Endothelial cell of umbilical vein (primary cell): Measurements from ENCODE around the gene PPY. TPM values are rescaled to one million over a fixed set of nuclear protein-coding genes. Genes with fewer than 3 reads are reported as not detected.

Experiments
- BruUV-seq: library from RNA; stranded (reverse); fragments of 400-500 nt; replicated peaks from 2 replicates; lab custom pipeline; 2021; lab: Mats Ljungman, UMichigan
- CTCF ChIA-PET: fragments of 300-600, 350-600 bp; sonication (Branson Sonifier 250); formaldehyde crosslinking; loops from one replicate; lab custom pipeline; 2021; ENCODE audit warnings: antibody characterized with exemption, inconsistent platforms; lab: Charles Lee
- POLR2A ChIA-PET: fragments of 300-600, 350-600 bp; sonication (Branson Sonifier 250); formaldehyde crosslinking; loops from one replicate; lab custom pipeline; 2021; ENCODE audit warnings: antibody characterized with exemption, inconsistent platforms; lab: Charles Lee
- DNase-seq: peaks from one replicate; pipeline ENCODE4 v3.0.0-alpha.2; 2011; ENCODE audit warnings: low read depth, low spot score
- FAIRE-seq: peaks from 2 replicates; lab custom pipeline; 2011; peaks lifted over from hg19 to GRCh38; lab: Jason Lieb, UNC
- H2AFZ ChIP-seq: 2 replicates; pipeline ENCODE4 v1.6.0; 2012; ENCODE audit warnings: low read depth, low read length, control low read depth, inconsistent platforms
- H3K27ac ChIP-seq: 2 replicates; pipeline ENCODE4 v1.5.1; 2011; ENCODE audit warnings: low read depth, mild to moderate bottlenecking, control low read depth, low read length, moderate library complexity; ENCODE audit not compliant: insufficient read depth
- H3K27me3 ChIP-seq, 2 experiments: 2 replicates each; pipeline versions ENCODE4 v1.6.0 to v1.6.1; 2011; ENCODE audit warnings: low read length in 2 of 2, mixed read lengths in 1 of 2; ENCODE audit not compliant: control insufficient read depth in 2 of 2, insufficient read depth in 2 of 2
- H3K36me3 ChIP-seq, 2 experiments: 2 replicates in 1 of 2; 3 replicates in 1 of 2; pipeline ENCODE4 v1.5.1; 2011; ENCODE audit warnings: low read length in 2 of 2, mild to moderate bottlenecking in 1 of 2, moderate library complexity in 1 of 2; ENCODE audit not compliant: control insufficient read depth in 2 of 2, insufficient read depth in 2 of 2; ENCODE audit errors: extremely low read depth in 1 of 2
- H3K4me1 ChIP-seq: 3 replicates; pipeline ENCODE4 v1.5.1; 2011; ENCODE audit warnings: mild to moderate bottlenecking, low read length; ENCODE audit not compliant: control insufficient read depth, insufficient read depth; ENCODE audit errors: extremely low read depth
- H3K4me2 ChIP-seq: 2 replicates; pipeline ENCODE4 v1.6.1; 2011; ENCODE audit warnings: low read length, control low read depth, mixed read lengths; ENCODE audit not compliant: insufficient read depth
- H3K4me3 ChIP-seq, 3 experiments: fragments of 200-600 bp in 1 of 3; sonication (generic), shearing (Covaris generic) in 1 of 3; replicated peaks in 1 of 3; 2 replicates each; pipeline ENCODE4 v1.5.1; 2011 to 2016; ENCODE audit warnings: control low read depth in 3 of 3, low read length in 3 of 3, mild to moderate bottlenecking in 2 of 3, inconsistent platforms in 1 of 3, low read depth in 1 of 3, moderate library complexity in 1 of 3; ENCODE audit not compliant: insufficient read depth in 1 of 3
- H3K79me2 ChIP-seq: 2 replicates; pipeline ENCODE4 v1.6.0; 2012; ENCODE audit warnings: low read length, inconsistent platforms; ENCODE audit not compliant: control insufficient read depth, insufficient read depth
- H3K9ac ChIP-seq: replicated peaks from 2 replicates; pipeline ENCODE3; 2011; ENCODE audit warnings: low read length, control low read depth; ENCODE audit not compliant: insufficient read depth; ENCODE audit errors: extremely low read depth
- H3K9me1 ChIP-seq: replicated peaks from 3 replicates; pipeline ENCODE4 v1.6.0; 2011; ENCODE audit warnings: mild to moderate bottlenecking, low read length; ENCODE audit not compliant: control insufficient read depth, insufficient read depth; ENCODE audit errors: extremely low read depth
- H3K9me3 ChIP-seq: replicated peaks from 2 replicates; pipeline ENCODE4 v1.5.1; 2012; ENCODE audit warnings: low read length, inconsistent platforms; ENCODE audit not compliant: control insufficient read depth, insufficient read depth
- H4K20me1 ChIP-seq: replicated peaks from 2 replicates; pipeline ENCODE3; 2011; ENCODE audit warnings: mild to moderate bottlenecking, low read length; ENCODE audit not compliant: control insufficient read depth, insufficient read depth; ENCODE audit errors: extremely low read depth
- CTCF ChIP-seq, 2 donors: IDR thresholded peaks; 1 replicate in 1 of 2; 2 replicates in 1 of 2; pipeline ENCODE4 v1.5.1; 2011; ENCODE audit warnings: low read length in 2 of 2, mild to moderate bottlenecking in 2 of 2, moderate library complexity in 2 of 2, control low read depth in 1 of 2, inconsistent platforms in 1 of 2, low read depth in 1 of 2; ENCODE audit not compliant: insufficient read depth in 1 of 2; ENCODE audit errors: extremely low read depth in 1 of 2
- EZH2 ChIP-seq: IDR thresholded peaks from 2 replicates; pipeline ENCODE4 v1.6.1; 2012; ENCODE audit warnings: borderline replicate concordance, low read depth, mild to moderate bottlenecking, moderate library complexity, low read length, inconsistent platforms; ENCODE audit not compliant: severe bottlenecking
- FOS ChIP-seq: IDR thresholded peaks from 2 replicates; pipeline ENCODE4 v1.6.1; 2011; ENCODE audit warnings: mild to moderate bottlenecking, low read length, moderate library complexity, borderline replicate concordance; ENCODE audit not compliant: insufficient read depth
- GATA2 ChIP-seq: IDR thresholded peaks from 2 replicates; pipeline ENCODE4 v1.7.0; 2011; ENCODE audit warnings: low read depth, mild to moderate bottlenecking, moderate library complexity, mixed read lengths, low read length; ENCODE audit not compliant: insufficient read length, insufficient read depth
- JUN ChIP-seq: IDR thresholded peaks from 2 replicates; pipeline ENCODE4 v1.6.1; 2011; ENCODE audit warnings: borderline replicate concordance, low read depth; ENCODE audit not compliant: insufficient read length, insufficient read depth
- MAX ChIP-seq: IDR thresholded peaks from 2 replicates; pipeline ENCODE4 v1.6.1; 2011; ENCODE audit not compliant: insufficient read depth, insufficient read length
- MYC ChIP-seq: IDR thresholded peaks from one replicate; pipeline ENCODE4 v1.6.1; 2011; ENCODE audit warnings: mild to moderate bottlenecking, low read depth, low read length
- POLR2A ChIP-seq: IDR thresholded peaks from 2 replicates; pipeline ENCODE4 v1.6.1; 2012; ENCODE audit warnings: low read depth, mild to moderate bottlenecking, control low read depth, low read length
- POLR2AphosphoS5 ChIP-seq: IDR thresholded peaks from 2 replicates; pipeline ENCODE4 v1.6.1; 2012; ENCODE audit warnings: low read depth, mild to moderate bottlenecking, control low read depth, low read length, moderate library complexity; ENCODE audit not compliant: insufficient read depth
- dilution Hi-C: fragments of 300-500 bp; cut with MboI; formaldehyde crosslinking; loops from one replicate; pipeline ENCODE4 v1.15.0; 2019; ENCODE audit warnings: low sequenced_read_pairs; ENCODE audit not compliant: extremely low pct_ligation_motif_present
- intact Hi-C: fragments of 100-400 bp; cut with micrococcal nuclease; formaldehyde crosslinking; loops from one replicate; pipeline ENCODE4 v1.10.0; 2022
- polyA plus RNA-seq, 4 experiments: library from polyadenylated mRNA; depleted of rRNA in 3 of 4; stranded (reverse) in 3 of 4; unstranded in 1 of 4; fragments of >200 nt; gene quantifications; 2 replicates each; pipeline versions ENCODE4 v1.2.1 to v1.2.3, GENCODE V29; 2011 to 2012; ENCODE audit warnings: missing spikeins in 1 of 4
- total RNA-seq: library from RNA; stranded (reverse); gene quantifications from 2 replicates; pipeline ENCODE4 v1.2.3, GENCODE V29; 2021

Gene PPY
- total and polyA plus RNA-seq, 2 donors (not counting 3 experiments of a cell fraction or from before 2014, with no cell fraction given): not detected

GRCh38 chr17:43967251-43967875, 25.1 kb upstream of the PPY start:
- FAIRE-seq (no peak), DNase-seq (no peak)
- Histone ChIP-seq H3K9me1 (no peaks in the 10 kb centered on the region), H2AFZ (no peak overlapping the region), H4K20me1 (no peaks in the 10 kb centered on the region), H3K36me3 (no peaks in the 10 kb centered on the region), H3K9me3 (no peaks in the 10 kb centered on the region), H3K4me1 (no peaks in the 10 kb centered on the region), H3K79me2 (no peaks in the 10 kb centered on the region), H3K4me2 (no peak overlapping the region), H3K4me3 (no peak overlapping the region), H3K27me3 (peaks cover 3 to 12% of the 10 kb centered on the region in 2 experiments), H3K27ac (no peak overlapping the region), H3K9ac (no peak overlapping the region)
- intact Hi-C loops (no loop called here), dilution Hi-C loops (no loop called here)
- TF ChIP-seq FOS (no peak), MAX (no peak), EZH2 (no peak), JUN (no peak), MYC (no peak), POLR2AphosphoS5 (no peak), POLR2A (no peak), CTCF (IDR thresholded peaks at IDR 0.05; ENCODE audit: extremely low read depth in 1 of 2, insufficient read depth in 1 of 2, low read depth in 1 of 2, low read length in 2 of 2) (no peak), GATA2 (no peak)
- POLR2A ChIA-PET: no interaction called here
- CTCF ChIA-PET: interaction anchor here (0.6 to 2.6 kb wide), 3 partner anchors 24 to 74 kb away, joined by 3 to 12 read pairs (median 8); no protein-coding TSS in a partner anchor
- no TSS peak for BruUV-seq
